ENCODE data around the gene SEC23B. TPM values are rescaled to one million over a fixed set of nuclear protein-coding genes. Genes with fewer than 3 reads are reported as not detected.

Gene SEC23B
- total and polyA plus RNA-seq, 2 of the 13 experiments (the other 11 are each of a cell fraction or from before 2014, with no cell fraction given) = 114 to 120 TPM

- no peak for DNase-seq (ENCODE audit: low spot score)
- no peaks in the 10 kb centered on the region for H3K9me3 ChIP-seq (ENCODE audit: low read length)
- no peaks in the 10 kb centered on the region for H4K20me1 ChIP-seq (ENCODE audit: insufficient read depth, low read length)
- no peak for TF ChIP-seq ZSCAN9 (CRISPR knock-in tag; IDR thresholded peaks at IDR 0.05; ENCODE audit: borderline replicate concordance)
- no peak for ATAC-seq
- no peak overlapping the region for H2AFZ ChIP-seq (ENCODE audit: low read length)
- in situ Hi-C loops (cut with HindIII; ENCODE audit: extremely low pct_ligation_motif_present, low pct_unique_long_range_greater_than_20kb) (no loop called here), intact Hi-C loops (cut with micrococcal nuclease; ENCODE audit: unreplicated experiment) (no loop called here)
- H3K4me3 ChIP-seq (replicated peaks in 1 of 3; ENCODE audit: insufficient read depth in 1 of 3, low read depth in 2 of 3, low read length in 3 of 3) = no peak overlapping the region
- POLR2A ChIA-PET = no interaction called here
- no peak for FAIRE-seq
- BruUV-seq (replicated peaks) = no TSS peak
- H3K4me1 ChIP-seq (ENCODE audit: insufficient read depth, low read length) = no peaks in the 10 kb centered on the region
- no peaks in the 10 kb centered on the region for H3K27me3 ChIP-seq (ENCODE audit: control insufficient read depth in 1 of 2, insufficient read depth in 2 of 2, low read length in 2 of 2)
- no peaks in the 10 kb centered on the region for H3K79me2 ChIP-seq (ENCODE audit: insufficient read depth, low read length)
- H3K36me3 ChIP-seq (replicated peaks in 1 of 2; ENCODE audit: control insufficient read depth in 1 of 2, insufficient read depth in 2 of 2, low read length in 2 of 2) = peaks cover 43 to 89% of the 10 kb centered on the region in 2 experiments
- H3K4me2 ChIP-seq (ENCODE audit: low read depth, low read length) = no peak overlapping the region
- WGBS (ENCODE audit: low lambda C conversion rate) = 98% methylated on average over 1 of the region's 1 CpG
- CTCF ChIA-PET (ENCODE audit: low intra/inter-chr PET ratio, low total read pairs) = no interaction called here
- H3K9ac ChIP-seq (ENCODE audit: insufficient read depth, low read depth, low read length) = no peak overlapping the region
- H3K27ac ChIP-seq (ENCODE audit: extremely low read length, insufficient read depth, low read length) = no peak overlapping the region
These were observed 37.8 kb downstream of the SEC23B start for GRCh38 chr20:18545566-18545965.

GRCh38 chr20:18548465-18548864, 40.7 kb downstream of the SEC23B start:
- H3K9ac ChIP-seq (ENCODE audit: insufficient read depth, low read depth, low read length) = no peak overlapping the region
- no peaks in the 10 kb centered on the region for H3K4me1 ChIP-seq (ENCODE audit: insufficient read depth, low read length)
- no peak overlapping the region for H3K4me2 ChIP-seq (ENCODE audit: low read depth, low read length)
- H3K27me3 ChIP-seq (ENCODE audit: control insufficient read depth in 1 of 2, insufficient read depth in 2 of 2, low read length in 2 of 2) = no peaks in the 10 kb centered on the region
- no peaks in the 10 kb centered on the region for H3K9me3 ChIP-seq (ENCODE audit: low read length)
- intact Hi-C loops (cut with micrococcal nuclease; ENCODE audit: unreplicated experiment) (no loop called here), in situ Hi-C loops (cut with HindIII; ENCODE audit: extremely low pct_ligation_motif_present, low pct_unique_long_range_greater_than_20kb) (no loop called here)
- peaks cover 39 to 80% of the 10 kb centered on the region in 2 experiments for H3K36me3 ChIP-seq (replicated peaks in 1 of 2; ENCODE audit: control insufficient read depth in 1 of 2, insufficient read depth in 2 of 2, low read length in 2 of 2)
- H2AFZ ChIP-seq (ENCODE audit: low read length) = no peak overlapping the region
- 97% methylated on average over 3 of the region's 3 CpGs for WGBS (ENCODE audit: low lambda C conversion rate)
- no peaks in the 10 kb centered on the region for H3K79me2 ChIP-seq (ENCODE audit: insufficient read depth, low read length)
- ATAC-seq = no peak
- POLR2A ChIA-PET = no interaction called here
- DNase-seq (ENCODE audit: low spot score) = no peak
- BruUV-seq (replicated peaks) = no TSS peak
- H3K4me3 ChIP-seq (replicated peaks in 1 of 3; ENCODE audit: insufficient read depth in 1 of 3, low read depth in 2 of 3, low read length in 3 of 3) = no peak overlapping the region
- H3K27ac ChIP-seq (ENCODE audit: extremely low read length, insufficient read depth, low read length) = no peak overlapping the region
- FAIRE-seq = no peak
- CTCF ChIA-PET (ENCODE audit: low intra/inter-chr PET ratio, low total read pairs) = no interaction called here
- no peaks in the 10 kb centered on the region for H4K20me1 ChIP-seq (ENCODE audit: insufficient read depth, low read length)
- peak; percentile 77 for TF ChIP-seq MAFF (IDR thresholded peaks at IDR 0.05; ENCODE audit: low read depth, low read length)
- TF ChIP-seq ZNF232 (CRISPR knock-in tag; IDR thresholded peaks at IDR 0.05; ENCODE audit: borderline replicate concordance) = no peak
- peak; percentile 85 to 86 for TF ChIP-seq MAFK (conservative IDR thresholded peaks at IDR 0.05 in 1 of 2, IDR thresholded peaks at IDR 0.05 in 1 of 2; ENCODE audit: low read length in 2 of 2)
